ENCODE results near the gene LRRC4C.

LRRC4C gene

GRCh38 chr11:41323446-41323845 is 136.0 kb downstream of the LRRC4C start:
- H3K4me2 ChIP-seq (ENCODE audit: low read length): no peak overlapping the region
- no peaks in the 10 kb centered on the region for H3K9me3 ChIP-seq (replicated peaks; ENCODE audit: low read length)
- H3K4me3 ChIP-seq (ENCODE audit: low read length): no peak overlapping the region
- H3K9ac ChIP-seq (ENCODE audit: low read depth, low read length): no peak overlapping the region
- H3K4me1 ChIP-seq (ENCODE audit: control insufficient read depth, insufficient read depth, low read length): no peaks in the 10 kb centered on the region
- H3K36me3 ChIP-seq (ENCODE audit: insufficient read depth, low read length): no peaks in the 10 kb centered on the region
- H3K27me3 ChIP-seq (ENCODE audit: control insufficient read depth, insufficient read depth, low read length): no peaks in the 10 kb centered on the region

- Histone ChIP-seq H3K9me3 (replicated peaks; ENCODE audit: low read length) (no peaks in the 10 kb centered on the region), H3K9ac (ENCODE audit: low read depth, low read length) (no peak overlapping the region), H3K36me3 (ENCODE audit: insufficient read depth, low read length) (no peaks in the 10 kb centered on the region), H3K4me2 (ENCODE audit: low read length) (no peak overlapping the region), H3K4me3 (ENCODE audit: low read length) (no peak overlapping the region), H3K27me3 (ENCODE audit: control insufficient read depth, insufficient read depth, low read length) (no peaks in the 10 kb centered on the region), H3K4me1 (ENCODE audit: control insufficient read depth, insufficient read depth, low read length) (no peaks in the 10 kb centered on the region)
These were observed 138.8 kb downstream of the LRRC4C start for GRCh38 chr11:41320653-41321052.

GRCh38 chr11:41320238-41320637 is 139.2 kb downstream of the LRRC4C start:
- H3K4me1 ChIP-seq (ENCODE audit: control insufficient read depth, insufficient read depth, low read length): no peaks in the 10 kb centered on the region
- H3K9me3 ChIP-seq (replicated peaks; ENCODE audit: low read length): no peaks in the 10 kb centered on the region
- H3K9ac ChIP-seq (ENCODE audit: low read depth, low read length): no peak overlapping the region
- H3K27me3 ChIP-seq (ENCODE audit: control insufficient read depth, insufficient read depth, low read length): no peaks in the 10 kb centered on the region
- no peak overlapping the region for H3K4me2 ChIP-seq (ENCODE audit: low read length)
- H3K4me3 ChIP-seq (ENCODE audit: low read length): no peak overlapping the region
- H3K36me3 ChIP-seq (ENCODE audit: insufficient read depth, low read length): no peaks in the 10 kb centered on the region

GRCh38 chr11:41319434-41319833 is 140.0 kb downstream of the LRRC4C start:
- no peak overlapping the region for H3K4me2 ChIP-seq (ENCODE audit: low read length)
- no peak overlapping the region for H3K4me3 ChIP-seq (ENCODE audit: low read length)
- no peaks in the 10 kb centered on the region for H3K27me3 ChIP-seq (ENCODE audit: control insufficient read depth, insufficient read depth, low read length)
- H3K36me3 ChIP-seq (ENCODE audit: insufficient read depth, low read length): no peaks in the 10 kb centered on the region
- H3K9ac ChIP-seq (ENCODE audit: low read depth, low read length): no peak overlapping the region
- no peaks in the 10 kb centered on the region for H3K9me3 ChIP-seq (replicated peaks; ENCODE audit: low read length)
- no peaks in the 10 kb centered on the region for H3K4me1 ChIP-seq (ENCODE audit: control insufficient read depth, insufficient read depth, low read length)

GRCh38 chr11:41316751-41317150 is 142.7 kb downstream of the LRRC4C start:
- H3K36me3 ChIP-seq (ENCODE audit: insufficient read depth, low read length): no peaks in the 10 kb centered on the region
- no peak overlapping the region for H3K9ac ChIP-seq (ENCODE audit: low read depth, low read length)
- H3K4me2 ChIP-seq (ENCODE audit: low read length): no peak overlapping the region
- peaks cover 6% of the 10 kb centered on the region for H3K9me3 ChIP-seq (replicated peaks; ENCODE audit: low read length)
- no peaks in the 10 kb centered on the region for H3K4me1 ChIP-seq (ENCODE audit: control insufficient read depth, insufficient read depth, low read length)
- no peak overlapping the region for H3K4me3 ChIP-seq (ENCODE audit: low read length)
- H3K27me3 ChIP-seq (ENCODE audit: control insufficient read depth, insufficient read depth, low read length): no peaks in the 10 kb centered on the region

- Histone ChIP-seq H3K27me3 (ENCODE audit: control insufficient read depth, insufficient read depth, low read length) (no peaks in the 10 kb centered on the region), H3K4me1 (ENCODE audit: control insufficient read depth, insufficient read depth, low read length) (no peaks in the 10 kb centered on the region), H3K9me3 (replicated peaks; ENCODE audit: low read length) (peaks cover 6% of the 10 kb centered on the region), H3K4me2 (ENCODE audit: low read length) (no peak overlapping the region), H3K4me3 (ENCODE audit: low read length) (no peak overlapping the region), H3K9ac (ENCODE audit: low read depth, low read length) (no peak overlapping the region), H3K36me3 (ENCODE audit: insufficient read depth, low read length) (no peaks in the 10 kb centered on the region)
These were observed 146.2 kb downstream of the LRRC4C start for GRCh38 chr11:41313226-41313625.

- Histone ChIP-seq H3K36me3 (ENCODE audit: insufficient read depth, low read length) (no peaks in the 10 kb centered on the region), H3K9me3 (replicated peaks; ENCODE audit: low read length) (peaks cover 10% of the 10 kb centered on the region), H3K9ac (ENCODE audit: low read depth, low read length) (no peak overlapping the region), H3K4me3 (ENCODE audit: low read length) (no peak overlapping the region), H3K27me3 (ENCODE audit: control insufficient read depth, insufficient read depth, low read length) (no peaks in the 10 kb centered on the region), H3K4me1 (ENCODE audit: control insufficient read depth, insufficient read depth, low read length) (no peaks in the 10 kb centered on the region), H3K4me2 (ENCODE audit: low read length) (no peak overlapping the region)
These were observed 149.7 kb downstream of the LRRC4C start for GRCh38 chr11:41309716-41310115.

GRCh38 chr11:41309111-41309522 is 150.3 kb downstream of the LRRC4C start:
- Histone ChIP-seq H3K27me3 (ENCODE audit: control insufficient read depth, insufficient read depth, low read length) (no peaks in the 10 kb centered on the region), H3K9ac (ENCODE audit: low read depth, low read length) (no peak overlapping the region)

GRCh38 chr11:41308286-41308685 is 151.2 kb downstream of the LRRC4C start:
- Histone ChIP-seq H3K4me2 (ENCODE audit: low read length) (no peak overlapping the region), H3K27me3 (ENCODE audit: control insufficient read depth, insufficient read depth, low read length) (no peaks in the 10 kb centered on the region), H3K4me1 (ENCODE audit: control insufficient read depth, insufficient read depth, low read length) (no peaks in the 10 kb centered on the region), H3K4me3 (ENCODE audit: low read length) (no peak overlapping the region), H3K9ac (ENCODE audit: low read depth, low read length) (no peak overlapping the region), H3K36me3 (ENCODE audit: insufficient read depth, low read length) (no peaks in the 10 kb centered on the region), H3K9me3 (replicated peaks; ENCODE audit: low read length) (peaks cover 4% of the 10 kb centered on the region)

More at GRCh38 chr11:41309111-41309522, 150.3 kb downstream of the LRRC4C start:
- H3K4me2 ChIP-seq (ENCODE audit: low read length): no peak overlapping the region
- no peaks in the 10 kb centered on the region for H3K36me3 ChIP-seq (ENCODE audit: insufficient read depth, low read length)
- no peaks in the 10 kb centered on the region for H3K4me1 ChIP-seq (ENCODE audit: control insufficient read depth, insufficient read depth, low read length)
- no peak overlapping the region for H3K4me3 ChIP-seq (ENCODE audit: low read length)
- peaks cover 9% of the 10 kb centered on the region for H3K9me3 ChIP-seq (replicated peaks; ENCODE audit: low read length)

GRCh38 chr11:41307296-41308080 is 152.0 kb downstream of the LRRC4C start:
- Histone ChIP-seq H3K4me3 (ENCODE audit: low read length) (no peak overlapping the region), H3K9me3 (replicated peaks; ENCODE audit: low read length) (peaks cover 4% of the 10 kb centered on the region), H3K4me2 (ENCODE audit: low read length) (no peak overlapping the region), H3K27me3 (ENCODE audit: control insufficient read depth, insufficient read depth, low read length) (no peaks in the 10 kb centered on the region), H3K9ac (ENCODE audit: low read depth, low read length) (no peak overlapping the region), H3K4me1 (ENCODE audit: control insufficient read depth, insufficient read depth, low read length) (no peaks in the 10 kb centered on the region), H3K36me3 (ENCODE audit: insufficient read depth, low read length) (no peaks in the 10 kb centered on the region)

GRCh38 chr11:41306431-41306830 is 153.0 kb downstream of the LRRC4C start:
- Histone ChIP-seq H3K4me3 (ENCODE audit: low read length) (no peak overlapping the region), H3K4me1 (ENCODE audit: control insufficient read depth, insufficient read depth, low read length) (no peaks in the 10 kb centered on the region), H3K9me3 (replicated peaks; ENCODE audit: low read length) (peaks cover 4% of the 10 kb centered on the region), H3K4me2 (ENCODE audit: low read length) (no peak overlapping the region), H3K36me3 (ENCODE audit: insufficient read depth, low read length) (no peaks in the 10 kb centered on the region), H3K27me3 (ENCODE audit: control insufficient read depth, insufficient read depth, low read length) (no peaks in the 10 kb centered on the region), H3K9ac (ENCODE audit: low read depth, low read length) (no peak overlapping the region)

- no peaks in the 10 kb centered on the region for H3K4me1 ChIP-seq (ENCODE audit: control insufficient read depth, insufficient read depth, low read length)
- no peak overlapping the region for H3K4me3 ChIP-seq (ENCODE audit: low read length)
- no peaks in the 10 kb centered on the region for H3K27me3 ChIP-seq (ENCODE audit: control insufficient read depth, insufficient read depth, low read length)
- no peaks in the 10 kb centered on the region for H3K9me3 ChIP-seq (replicated peaks; ENCODE audit: low read length)
- no peaks in the 10 kb centered on the region for H3K36me3 ChIP-seq (ENCODE audit: insufficient read depth, low read length)
- no peak overlapping the region for H3K9ac ChIP-seq (ENCODE audit: low read depth, low read length)
- no peak overlapping the region for H3K4me2 ChIP-seq (ENCODE audit: low read length)
These were observed 158.4 kb downstream of the LRRC4C start for GRCh38 chr11:41301023-41301422.

Data from skeletal muscle satellite cell (primary cell).